GM12874 (cell line): Measurements from ENCODE around the gene PLEKHO2.

ENCODE experiments used
- TF ChIP-seq, protein P1 (sequence below): IDR thresholded peaks from 2 replicates; pipeline ENCODE4 v1.5.1; 2011; ENCODE audit warnings: low read depth, mild to moderate bottlenecking, control low read depth, low read length, moderate library complexity; ENCODE audit not compliant: insufficient read depth

The PLEKHO2 gene

DNA sequence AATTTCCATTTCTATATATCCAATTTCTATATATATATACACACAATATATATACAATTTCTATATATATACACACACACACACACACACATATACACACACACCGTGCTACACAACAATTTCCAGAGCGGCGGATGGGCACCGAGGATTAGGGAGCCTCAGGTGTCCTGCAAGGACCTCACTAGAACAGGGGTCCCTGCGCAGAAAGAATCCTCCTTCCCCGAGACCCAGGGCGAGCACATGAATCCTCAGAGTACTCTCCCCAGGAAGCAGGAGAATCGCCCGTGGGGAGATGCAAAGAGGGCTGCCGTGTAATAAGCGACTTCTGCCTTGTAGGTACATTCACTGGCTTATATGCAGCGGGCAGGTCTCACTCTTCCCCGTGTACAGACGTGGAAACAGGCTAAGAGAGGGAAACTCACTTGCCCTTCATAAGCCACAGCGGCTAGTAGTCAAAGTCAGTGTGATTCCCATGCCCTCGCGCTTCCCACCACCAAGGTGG is 16.7 kb upstream of the PLEKHO2 start:
- TF ChIP-seq, protein P1, sequence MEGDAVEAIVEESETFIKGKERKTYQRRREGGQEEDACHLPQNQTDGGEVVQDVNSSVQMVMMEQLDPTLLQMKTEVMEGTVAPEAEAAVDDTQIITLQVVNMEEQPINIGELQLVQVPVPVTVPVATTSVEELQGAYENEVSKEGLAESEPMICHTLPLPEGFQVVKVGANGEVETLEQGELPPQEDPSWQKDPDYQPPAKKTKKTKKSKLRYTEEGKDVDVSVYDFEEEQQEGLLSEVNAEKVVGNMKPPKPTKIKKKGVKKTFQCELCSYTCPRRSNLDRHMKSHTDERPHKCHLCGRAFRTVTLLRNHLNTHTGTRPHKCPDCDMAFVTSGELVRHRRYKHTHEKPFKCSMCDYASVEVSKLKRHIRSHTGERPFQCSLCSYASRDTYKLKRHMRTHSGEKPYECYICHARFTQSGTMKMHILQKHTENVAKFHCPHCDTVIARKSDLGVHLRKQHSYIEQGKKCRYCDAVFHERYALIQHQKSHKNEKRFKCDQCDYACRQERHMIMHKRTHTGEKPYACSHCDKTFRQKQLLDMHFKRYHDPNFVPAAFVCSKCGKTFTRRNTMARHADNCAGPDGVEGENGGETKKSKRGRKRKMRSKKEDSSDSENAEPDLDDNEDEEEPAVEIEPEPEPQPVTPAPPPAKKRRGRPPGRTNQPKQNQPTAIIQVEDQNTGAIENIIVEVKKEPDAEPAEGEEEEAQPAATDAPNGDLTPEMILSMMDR, result no peak

DNA sequence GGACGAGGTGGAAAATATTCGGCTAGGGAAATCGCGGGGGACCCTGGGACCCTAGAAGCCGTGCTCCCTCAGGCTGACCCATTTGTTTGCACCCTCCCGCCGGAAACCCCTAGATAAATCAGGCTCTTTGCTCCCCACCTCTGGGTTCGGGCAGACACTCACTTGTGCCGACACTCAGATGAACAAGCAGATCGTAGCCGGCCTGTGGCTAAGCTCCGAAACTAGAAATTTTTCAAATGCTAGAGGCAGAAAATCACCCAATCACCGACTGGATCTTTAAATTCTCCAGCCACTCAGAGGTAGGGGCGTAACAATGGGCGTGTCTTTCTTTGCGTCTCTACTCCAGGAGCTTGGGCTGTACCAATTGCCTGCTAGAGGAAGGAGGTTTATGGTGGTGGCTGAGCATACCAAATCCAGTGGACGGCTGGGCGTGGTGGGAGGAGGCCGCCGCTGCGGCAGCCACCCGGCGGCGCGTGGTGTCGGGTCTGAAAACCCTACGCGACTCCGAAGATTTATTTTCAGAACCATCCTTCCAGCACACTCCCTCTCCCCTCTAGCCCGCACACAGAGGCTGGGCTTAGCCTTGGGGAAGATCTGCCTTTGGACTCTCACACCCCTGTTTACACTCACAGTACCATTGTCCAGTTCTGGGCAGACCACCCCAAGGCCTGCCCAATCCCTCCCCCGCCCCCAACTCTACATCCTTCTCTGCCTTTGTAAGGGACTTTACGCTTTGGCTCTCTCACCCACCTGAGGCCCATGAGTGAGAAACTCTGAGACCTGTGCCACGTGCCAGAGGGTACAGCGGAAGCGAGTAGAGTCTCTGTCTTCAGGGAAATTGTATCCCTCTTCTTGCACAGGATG is 16.1 kb upstream of the PLEKHO2 start, which contains the start of gene PIF1:
TSS of gene PIF1 (minus strand) at position 217 of the 864 bp plus-strand sequence. CDS start 1,312 bp downstream, outside the sequence.
- TF ChIP-seq, protein P1, result no peak

DNA sequence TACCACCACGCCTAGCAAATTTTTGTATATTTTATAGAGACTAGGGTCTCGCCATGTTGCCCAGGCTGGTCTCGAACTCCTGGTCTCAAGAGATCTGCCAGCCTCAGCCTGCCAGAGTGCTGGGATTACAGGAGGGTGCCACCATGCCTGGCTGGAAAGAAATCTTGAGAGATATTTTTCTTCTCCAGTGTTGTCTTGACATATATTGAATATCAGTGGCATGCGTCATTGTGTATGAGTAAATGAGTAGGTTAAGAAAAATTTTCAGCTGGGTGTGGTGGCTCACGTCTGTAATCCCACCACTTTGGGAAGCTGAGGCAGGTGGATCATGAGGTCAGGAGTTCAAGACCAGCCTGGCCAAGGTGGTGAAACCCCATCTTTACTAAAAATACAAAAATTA is 12.7 kb upstream of the PLEKHO2 start:
- TF ChIP-seq, protein P1, result no peak

DNA sequence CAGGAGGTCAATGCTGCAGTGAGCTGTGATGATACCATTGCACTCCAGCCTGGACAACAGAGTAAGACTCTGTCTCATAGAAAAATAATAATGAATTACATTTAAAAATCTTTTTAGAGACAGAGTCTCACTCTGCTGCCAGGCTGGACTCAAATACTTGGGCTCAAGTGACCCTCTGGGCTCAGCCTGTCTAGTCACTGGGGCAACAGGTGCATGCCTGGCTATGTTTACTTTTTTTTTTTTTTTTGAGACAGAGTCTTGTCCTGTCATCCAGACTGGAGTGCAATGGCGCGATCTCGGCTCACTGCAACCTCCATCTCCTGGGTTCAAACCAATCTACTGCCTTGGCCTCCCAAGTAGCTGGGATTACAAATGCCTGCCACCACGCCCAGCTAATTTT is 8.0 kb upstream of the PLEKHO2 start:
- TF ChIP-seq, protein P1, result no peak

DNA sequence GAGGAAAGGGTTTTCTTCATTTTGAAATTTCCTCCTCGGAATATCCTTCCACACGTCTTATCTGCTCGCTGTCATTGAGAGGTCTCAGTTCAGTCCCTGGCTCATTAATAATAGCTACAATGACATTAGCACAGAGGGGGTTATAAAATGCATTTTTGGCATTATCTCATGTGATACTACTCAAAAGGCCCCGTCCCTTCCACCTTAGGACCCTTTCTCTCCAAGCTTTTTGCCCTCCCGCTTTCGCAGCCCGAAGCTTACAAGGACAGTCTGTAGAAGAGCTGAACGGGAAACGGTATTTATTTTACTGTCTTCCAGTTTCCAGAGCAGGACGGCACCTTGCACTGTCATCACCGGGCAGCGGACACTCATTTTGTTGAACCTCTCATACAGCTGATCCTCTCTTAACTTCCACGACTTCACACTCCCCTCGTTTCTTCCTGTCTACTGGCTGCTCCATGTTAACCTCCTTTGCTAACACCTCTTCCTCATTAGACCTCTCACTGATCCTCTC is 5.6 kb upstream of the PLEKHO2 start:
- TF ChIP-seq, protein P1, result no peak

DNA sequence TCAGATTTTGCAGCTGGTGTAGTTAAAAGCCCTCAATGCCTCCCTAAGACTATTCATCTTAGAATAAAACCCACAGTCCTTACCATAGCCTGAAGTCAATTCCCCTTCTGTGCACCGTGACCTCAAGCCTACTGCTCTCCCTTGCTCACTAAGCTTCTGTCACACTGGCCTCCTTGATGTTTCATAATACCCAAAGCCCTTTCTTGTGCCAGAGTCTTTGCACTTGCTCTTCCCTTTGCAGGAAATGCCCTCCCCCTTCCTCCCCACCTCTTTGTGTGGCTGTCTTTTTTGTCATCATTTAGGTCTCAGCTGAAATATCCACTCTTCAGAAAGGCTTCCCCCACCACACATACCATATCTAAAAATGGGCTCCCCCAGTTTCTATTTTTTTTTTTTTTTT is 4.2 kb upstream of the PLEKHO2 start:
- TF ChIP-seq, protein P1, result no peak

DNA sequence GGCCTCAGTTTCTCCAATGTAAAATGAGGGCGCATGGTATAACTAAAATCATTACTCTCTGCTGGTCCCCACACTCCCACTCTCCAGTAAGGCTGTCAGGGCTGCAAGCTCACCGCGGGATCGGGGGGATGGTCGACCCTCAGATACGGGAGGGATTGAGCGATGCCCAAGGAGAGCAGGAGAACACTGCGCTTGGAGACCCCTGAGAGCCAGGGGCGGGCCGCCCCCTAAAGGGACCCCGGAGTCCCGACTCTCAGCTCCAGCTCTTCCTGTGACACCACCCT is 713 bp upstream of the PLEKHO2 start:
- TF ChIP-seq, protein P1, result no peak
